Hematopoietic multipotent progenitor cell treated with erythropoietin and hydrocortisone succinate and interleukin-3 and kit ligand, for 8 days (in vitro differentiated cells): ENCODE results near the gene MATN4.
"Not testable (repeated sequence)": the region's sequence is repeated elsewhere in the genome, so short reads cannot be mapped to it uniquely, and the experiment has no call there.

ENCODE experiments used
- DNase-seq: peaks from one replicate; pipeline ENCODE4 v3.0.0-alpha.2; 2015

MATN4 gene

GRCh38 chr20:45308117-45308778 lies at the start of gene MATN4:
MATN4 (minus strand) TSS chr20:45308299; CDS start chr20:45305582, 2,717 bp downstream.
- DNase-seq = no peak

- DNase-seq = no peak
Measured at GRCh38 chr20:45355209-45356084, 47.3 kb upstream of the MATN4 start.

GRCh38 chr20:45354423-45355208 lies 46.5 kb upstream of the MATN4 start:
- no peak for DNase-seq

- no peak for DNase-seq
Measured at GRCh38 chr20:45353746-45354145, 45.6 kb upstream of the MATN4 start.

- no peak for DNase-seq
Measured at GRCh38 chr20:45352729-45353128, 44.6 kb upstream of the MATN4 start.

- not testable (repeated sequence) for DNase-seq
Measured at GRCh38 chr20:45350795-45351194, 42.7 kb upstream of the MATN4 start.

GRCh38 chr20:45350217-45350616 lies 42.1 kb upstream of the MATN4 start:
- DNase-seq = no peak

GRCh38 chr20:45347936-45348778 lies 40.1 kb upstream of the MATN4 start, which contains the start of gene SDC4:
SDC4 (minus strand) TSS chr20:45348424; CDS start chr20:45348384, 40 bp downstream.
- DNase-seq = peak; percentile 48

- no peak for DNase-seq
Measured at GRCh38 chr20:45347297-45347935, 39.3 kb upstream of the MATN4 start.

GRCh38 chr20:45346851-45347250 lies 38.8 kb upstream of the MATN4 start:
- DNase-seq = no peak

GRCh38 chr20:45346291-45346718 lies 38.2 kb upstream of the MATN4 start:
- no peak for DNase-seq

GRCh38 chr20:45345104-45345936 lies 37.2 kb upstream of the MATN4 start:
- no peak for DNase-seq

- no peak for DNase-seq
Measured at GRCh38 chr20:45344168-45344860, 36.2 kb upstream of the MATN4 start.

GRCh38 chr20:45343532-45344167 lies 35.6 kb upstream of the MATN4 start:
- DNase-seq = peak; percentile 91

- no peak for DNase-seq
Measured at GRCh38 chr20:45342855-45343531, 34.9 kb upstream of the MATN4 start.

- DNase-seq = no peak
Measured at GRCh38 chr20:45341939-45342854, 34.1 kb upstream of the MATN4 start.

GRCh38 chr20:45341579-45341938 lies 33.5 kb upstream of the MATN4 start:
- no peak for DNase-seq

- no peak for DNase-seq
Measured at GRCh38 chr20:45340951-45341350, 32.9 kb upstream of the MATN4 start.
